ENCODE results near the gene ALPK1. TPM values are rescaled to one million over a fixed set of nuclear protein-coding genes. Genes with fewer than 3 reads are reported as not detected.

The ALPK1 gene
- total and polyA plus RNA-seq, 2 donors (not counting 1 experiment from before 2014, with no cell fraction given), result 5.5 to 27.2 TPM

- ChIA-PET POLR2A (no interaction called here), CTCF (interaction anchor here (0.7 kb wide), 1 partner anchor 283 kb away, joined by 3 read pairs; no protein-coding TSS in a partner anchor)
- intact Hi-C loops (cut with micrococcal nuclease), result no loop called here
- Histone ChIP-seq H4K20me1 (ENCODE audit: control insufficient read depth, insufficient read depth, low read length, poor library complexity, severe bottlenecking) (no peaks in the 10 kb centered on the region), H3K36me3 (replicated peaks in 1 of 2; ENCODE audit: control extremely low read depth in 1 of 2, control insufficient read depth in 1 of 2, extremely low read depth in 1 of 2, insufficient read depth in 2 of 2, low read length in 1 of 2) (no peaks in the 10 kb centered on the region), H2AFZ (ENCODE audit: insufficient read depth, low read depth, low read length, poor library complexity, severe bottlenecking) (no peak overlapping the region), H3K27ac (ENCODE audit: low read length in 2 of 2) (no peak overlapping the region), H3K4me1 (ENCODE audit: control insufficient read depth in 2 of 2, insufficient read depth in 2 of 2, low read length in 2 of 2) (no peaks in the 10 kb centered on the region), H3K9ac (ENCODE audit: low read length) (no peak overlapping the region), H3K4me2 (replicated peaks; ENCODE audit: low read depth, low read length, poor library complexity, severe bottlenecking) (no peak overlapping the region), H3K79me2 (ENCODE audit: control insufficient read depth, insufficient read depth, low read length) (no peaks in the 10 kb centered on the region), H3K9me3 (ENCODE audit: control extremely low read depth in 1 of 3, control insufficient read depth in 2 of 3, insufficient read depth in 1 of 3, low read length in 2 of 3) (peaks cover 0 to 3% (median 0%) of the 10 kb centered on the region in 3 donors), H3K4me3 (ENCODE audit: control extremely low read depth in 1 of 5, extremely low read depth in 1 of 5, insufficient read depth in 1 of 5, low read depth in 2 of 5, low read length in 4 of 5) (no peak overlapping the region), H3K27me3 (replicated peaks in 1 of 4; ENCODE audit: control extremely low read depth in 1 of 4, control insufficient read depth in 3 of 4, insufficient read depth in 4 of 4, low read length in 3 of 4) (no peaks in the 10 kb centered on the region)
- DNase-seq (no peak), ATAC-seq (ENCODE audit: low read depth) (no peak)
- Mint-ChIP-seq H3K27me3 (no peaks in the 10 kb centered on the region), H3K4me3 (no peak overlapping the region), H3K9me3 (ENCODE audit: insufficient read depth) (no peaks in the 10 kb centered on the region), H3K27ac (no peak overlapping the region), H3K4me1 (no peaks in the 10 kb centered on the region)
- no peak for TF ChIP-seq CTCF (IDR thresholded peaks at IDR 0.05)
- no peak for TF ChIP-seq EZH2 (IDR thresholded peaks at IDR 0.05; ENCODE audit: borderline replicate concordance, insufficient read depth, low read depth, low read length, poor library complexity, severe bottlenecking)
- over 99% methylated on average over 9 of the region's 11 CpGs for WGBS (ENCODE audit: insufficient coverage)
These were observed 51.5 kb downstream of the ALPK1 start for GRCh38 chr4:112348488-112349158.

- peaks cover 0 to 20% (median 0%) of the 10 kb centered on the region in 3 donors for H3K9me3 ChIP-seq (ENCODE audit: control extremely low read depth in 1 of 3, control insufficient read depth in 2 of 3, insufficient read depth in 1 of 3, low read length in 2 of 3)
- H3K4me3 Mint-ChIP-seq, result no peak overlapping the region
- peaks cover 0 to 2% of the 10 kb centered on the region in 2 experiments for H3K36me3 ChIP-seq (replicated peaks in 1 of 2; ENCODE audit: control extremely low read depth in 1 of 2, control insufficient read depth in 1 of 2, extremely low read depth in 1 of 2, insufficient read depth in 2 of 2, low read length in 1 of 2)
- no peaks in the 10 kb centered on the region for H3K79me2 ChIP-seq (ENCODE audit: control insufficient read depth, insufficient read depth, low read length)
- H3K4me2 ChIP-seq (replicated peaks; ENCODE audit: low read depth, low read length, poor library complexity, severe bottlenecking), result no peak overlapping the region
- no peak for DNase-seq
- H3K9ac ChIP-seq (ENCODE audit: low read length), result no peak overlapping the region
- no peaks in the 10 kb centered on the region for H3K4me1 Mint-ChIP-seq
- H3K27ac ChIP-seq (ENCODE audit: low read length in 2 of 2), result no peak overlapping the region
- no peaks in the 10 kb centered on the region for H3K27me3 ChIP-seq (replicated peaks in 1 of 4; ENCODE audit: control extremely low read depth in 1 of 4, control insufficient read depth in 3 of 4, insufficient read depth in 4 of 4, low read length in 3 of 4)
- H3K4me3 ChIP-seq (ENCODE audit: control extremely low read depth in 1 of 5, extremely low read depth in 1 of 5, insufficient read depth in 1 of 5, low read depth in 2 of 5, low read length in 4 of 5), result no peak overlapping the region
- no peaks in the 10 kb centered on the region for H3K9me3 Mint-ChIP-seq (ENCODE audit: insufficient read depth)
- H3K27ac Mint-ChIP-seq, result no peak overlapping the region
- no peaks in the 10 kb centered on the region for H3K4me1 ChIP-seq (ENCODE audit: control insufficient read depth in 2 of 2, insufficient read depth in 2 of 2, low read length in 2 of 2)
- TF ChIP-seq CTCF (IDR thresholded peaks at IDR 0.05) (no peak), EZH2 (IDR thresholded peaks at IDR 0.05; ENCODE audit: borderline replicate concordance, insufficient read depth, low read depth, low read length, poor library complexity, severe bottlenecking) (no peak)
- ATAC-seq (ENCODE audit: low read depth), result no peak
- no peaks in the 10 kb centered on the region for H3K27me3 Mint-ChIP-seq
- H4K20me1 ChIP-seq (ENCODE audit: control insufficient read depth, insufficient read depth, low read length, poor library complexity, severe bottlenecking), result no peaks in the 10 kb centered on the region
- CTCF ChIA-PET, result no interaction called here
- POLR2A ChIA-PET, result no interaction called here
- H2AFZ ChIP-seq (ENCODE audit: insufficient read depth, low read depth, low read length, poor library complexity, severe bottlenecking), result no peak overlapping the region
- intact Hi-C loops (cut with micrococcal nuclease), result no loop called here
These were observed 55.6 kb downstream of the ALPK1 start for GRCh38 chr4:112352736-112353135.
